Fibroblast of lung (primary cell): ENCODE data around the gene RASA3.

Experiments used
- CTCF ChIP-seq, 2 donors: IDR thresholded peaks in 1 of 2; conservative IDR thresholded peaks in 1 of 2; 1 replicate in 1 of 2; 2 replicates in 1 of 2; pipeline ENCODE4 v1.5.1; 2011 to 2012; ENCODE audit warnings: low read length in 2 of 2, control low read depth in 1 of 2, inconsistent platforms in 1 of 2, low read depth in 1 of 2, mild to moderate bottlenecking in 1 of 2
- EZH2 ChIP-seq: IDR thresholded peaks from 2 replicates; pipeline ENCODE4 v1.5.1; 2012; ENCODE audit warnings: low read length, control low read depth, mild to moderate bottlenecking; ENCODE audit errors: missing control alignments

DNA sequence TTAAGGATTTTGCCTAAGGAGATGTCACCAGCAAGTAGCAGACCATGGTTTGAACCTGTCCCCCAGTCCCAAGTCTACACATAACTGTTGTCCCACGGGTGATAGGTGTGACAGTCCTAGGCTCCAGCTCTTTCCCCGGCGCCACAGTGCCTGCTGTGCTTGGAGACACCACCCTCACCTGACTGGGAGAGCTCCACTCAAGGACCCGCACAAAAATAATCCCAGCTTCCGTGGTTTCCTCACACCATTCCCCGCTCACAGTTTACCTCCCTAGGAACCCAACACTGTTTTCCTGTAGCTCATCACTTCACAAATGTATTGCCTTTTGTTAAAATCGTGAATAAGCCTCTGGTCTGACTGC, 19.8 kb upstream of the RASA3 start:
- no peak for TF ChIP-seq CTCF (conservative IDR thresholded peaks at IDR 0.05 in 1 of 2, IDR thresholded peaks at IDR 0.05 in 1 of 2; ENCODE audit: low read depth in 1 of 2, low read length in 2 of 2)
- no peak for TF ChIP-seq EZH2
